Fibroblast of lung (primary cell): ENCODE measurements around the gene ZSWIM4. TPM values are rescaled to one million over a fixed set of nuclear protein-coding genes. Genes with fewer than 3 reads are reported as not detected.

Experiments used
- DNase-seq, 2 donors: peaks; one replicate each; pipeline versions ENCODE4 v3.0.0 to v3.0.0-alpha.2; 2010; ENCODE audit warnings: low read depth in 2 of 2
- H2AFZ ChIP-seq: 2 replicates; pipeline ENCODE4 v1.5.1; 2012; ENCODE audit warnings: low read length, control low read depth, inconsistent platforms
- H3K27ac ChIP-seq: 2 replicates; pipeline ENCODE4 v1.5.1; 2011; ENCODE audit warnings: low read length, control low read depth; ENCODE audit not compliant: insufficient read depth
- H3K27me3 ChIP-seq: 2 replicates; pipeline ENCODE4 v1.5.1; 2011; ENCODE audit warnings: mild to moderate bottlenecking, low read length; ENCODE audit not compliant: control insufficient read depth, insufficient read depth
- H3K36me3 ChIP-seq: 2 replicates; pipeline ENCODE4 v1.5.1; 2011; ENCODE audit warnings: low read length; ENCODE audit not compliant: control insufficient read depth, insufficient read depth
- H3K4me1 ChIP-seq: 2 replicates; pipeline ENCODE4 v1.5.1; 2011; ENCODE audit warnings: low read length; ENCODE audit not compliant: control insufficient read depth, insufficient read depth; ENCODE audit errors: extremely low read depth
- H3K4me2 ChIP-seq: 2 replicates; pipeline ENCODE4 v1.5.1; 2011; ENCODE audit warnings: low read length, control low read depth; ENCODE audit not compliant: insufficient read depth; ENCODE audit errors: extremely low read depth
- H3K4me3 ChIP-seq, 4 experiments: fragments of 200-600 bp in 1 of 4; sonication (generic) in 1 of 4; replicated peaks in 1 of 4; 2 replicates each; pipeline ENCODE4 v1.5.1; 2011 to 2016; ENCODE audit warnings: low read length in 4 of 4, low read depth in 3 of 4, mild to moderate bottlenecking in 3 of 4, control low read depth in 2 of 4, inconsistent platforms in 1 of 4, mixed read lengths in 1 of 4; ENCODE audit not compliant: insufficient read depth in 1 of 4; ENCODE audit errors: control extremely low read depth in 1 of 4
- H3K79me2 ChIP-seq: 2 replicates; pipeline ENCODE4 v1.5.1; 2012; ENCODE audit warnings: mild to moderate bottlenecking, low read length, inconsistent platforms; ENCODE audit not compliant: control insufficient read depth, insufficient read depth
- H3K9ac ChIP-seq: 2 replicates; pipeline ENCODE4 v1.5.1; 2011; ENCODE audit warnings: mild to moderate bottlenecking, low read length, control low read depth; ENCODE audit not compliant: insufficient read depth
- H3K9me3 ChIP-seq: 2 replicates; pipeline ENCODE4 v1.5.1; 2012; ENCODE audit warnings: low read depth, low read length; ENCODE audit not compliant: control insufficient read depth, insufficient read depth
- H4K20me1 ChIP-seq: 2 replicates; pipeline ENCODE4 v1.5.1; 2011; ENCODE audit warnings: low read length; ENCODE audit not compliant: control insufficient read depth, insufficient read depth; ENCODE audit errors: extremely low read depth
- CTCF ChIP-seq, 2 donors: IDR thresholded peaks in 1 of 2; conservative IDR thresholded peaks in 1 of 2; 1 replicate in 1 of 2; 2 replicates in 1 of 2; pipeline ENCODE4 v1.5.1; 2011 to 2012; ENCODE audit warnings: low read length in 2 of 2, control low read depth in 1 of 2, inconsistent platforms in 1 of 2, low read depth in 1 of 2, mild to moderate bottlenecking in 1 of 2
- EZH2 ChIP-seq: IDR thresholded peaks from 2 replicates; pipeline ENCODE4 v1.5.1; 2012; ENCODE audit warnings: low read length, control low read depth, mild to moderate bottlenecking; ENCODE audit errors: missing control alignments
- polyA plus RNA-seq, 2 donors: library from polyadenylated mRNA; depleted of rRNA in 1 of 2; stranded (reverse) in 1 of 2; unstranded in 1 of 2; fragments of >200 nt; gene quantifications; 2 replicates each; pipeline ENCODE4 v1.2.1, GENCODE V29; 2011 to 2012; ENCODE audit warnings: missing spikeins in 1 of 2
- total RNA-seq: library from RNA; depleted of rRNA; stranded (reverse); fragments of >200 nt; gene quantifications from 2 replicates; pipeline ENCODE4 v1.2.1, GENCODE V29; 2014

The ZSWIM4 gene
- total and polyA plus RNA-seq, 2 donors (not counting 1 experiment from before 2014, with no cell fraction given): 1.6 to 5.6 TPM

DNA sequence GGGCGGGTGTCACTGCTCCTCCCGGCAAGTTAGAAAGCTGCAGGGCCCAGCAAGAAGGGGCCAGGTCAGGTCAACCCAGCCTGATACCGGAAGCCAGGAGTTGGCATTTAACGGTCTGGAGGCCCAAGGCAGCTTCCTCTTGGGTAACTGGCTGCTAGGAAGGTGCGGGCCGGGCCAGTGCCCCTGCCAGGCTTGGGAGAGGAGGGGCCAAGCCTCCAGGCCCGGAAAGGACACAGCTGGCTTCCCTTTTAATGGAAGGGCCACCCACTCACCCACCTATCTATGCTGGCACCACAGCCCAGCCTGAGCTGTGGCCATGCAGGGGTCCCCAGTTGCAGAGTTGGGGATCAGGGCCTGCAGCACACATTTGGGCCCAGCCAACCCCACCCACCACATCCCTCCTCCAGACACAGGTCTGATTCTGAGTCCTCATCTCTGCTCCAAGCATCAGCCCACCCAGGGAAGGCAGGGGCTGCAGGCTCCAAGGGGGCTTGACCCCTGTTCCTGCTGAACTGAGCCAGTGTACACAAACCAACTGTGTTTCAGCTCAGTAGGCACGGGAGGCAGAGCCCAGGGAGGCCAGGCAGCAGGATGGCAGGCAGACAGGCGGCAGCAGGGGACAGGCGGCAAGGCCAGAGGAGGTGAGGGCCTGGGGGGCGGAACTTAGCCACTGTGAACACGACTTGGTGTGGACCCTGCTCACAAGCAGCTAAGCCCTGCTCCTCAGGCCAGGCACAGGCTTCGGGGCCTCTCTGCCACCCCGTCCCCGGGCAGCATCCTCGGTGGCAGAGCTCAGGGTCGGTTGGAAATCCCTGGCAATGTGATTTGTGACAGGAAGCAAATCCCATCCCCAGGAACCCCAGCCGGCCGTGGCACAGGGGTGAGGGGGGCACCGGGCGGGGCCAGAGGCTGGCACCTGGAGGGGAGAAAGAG, 40.8 kb downstream of the ZSWIM4 start:
- no peaks in the 10 kb centered on the region for H3K9me3 ChIP-seq
- no peak overlapping the region for H2AFZ ChIP-seq
- H3K79me2 ChIP-seq: peaks cover 69% of the 10 kb centered on the region
- DNase-seq: no peak
- H3K27ac ChIP-seq: peak overlapping the region; percentile 82
- H3K36me3 ChIP-seq: peaks cover 26% of the 10 kb centered on the region
- TF ChIP-seq CTCF (conservative IDR thresholded peaks at IDR 0.05 in 1 of 2, IDR thresholded peaks at IDR 0.05 in 1 of 2; ENCODE audit: low read depth in 1 of 2, low read length in 2 of 2) (no peak), EZH2 (no peak)
- peak overlapping the region; percentile 32 for H3K9ac ChIP-seq
- H3K4me3 ChIP-seq: no peak overlapping the region
- H3K27me3 ChIP-seq: no peaks in the 10 kb centered on the region
- H3K4me1 ChIP-seq: peaks cover 32% of the 10 kb centered on the region
- H3K4me2 ChIP-seq: no peak overlapping the region
- H4K20me1 ChIP-seq: no peaks in the 10 kb centered on the region

GRCh38 chr19:13838435-13839129, 43.3 kb downstream of the ZSWIM4 start:
- Histone ChIP-seq H3K9ac (peak overlapping the region; percentile 99), H3K4me2 (peak overlapping the region; percentile 94), H3K27me3 (no peaks in the 10 kb centered on the region), H3K4me3 (peak overlapping the region; percentile 40 to 97 (median 86)), H2AFZ (no peak overlapping the region), H3K4me1 (peaks cover 34% of the 10 kb centered on the region), H3K79me2 (peaks cover 85% of the 10 kb centered on the region), H4K20me1 (no peaks in the 10 kb centered on the region), H3K36me3 (peaks cover 29% of the 10 kb centered on the region), H3K27ac (peak overlapping the region; percentile 100), H3K9me3 (no peaks in the 10 kb centered on the region)
- DNase-seq: no peak
- TF ChIP-seq EZH2 (no peak), CTCF (conservative IDR thresholded peaks at IDR 0.05 in 1 of 2, IDR thresholded peaks at IDR 0.05 in 1 of 2; ENCODE audit: low read depth in 1 of 2, low read length in 2 of 2) (no peak)
